Neural crest cell (in vitro differentiated cells): ENCODE measurements around the gene MYL3. TPM values are rescaled to one million over a fixed set of nuclear protein-coding genes. Genes with fewer than 3 reads are reported as not detected.

Experiments used
- DNase-seq: peaks from one replicate; pipeline ENCODE4 v3.0.0; 2021; ENCODE audit warnings: low read depth, mixed read lengths, low spot score
- H3K27ac Mint-ChIP-seq: one replicate; pipeline ENCODE4 v1.8.0; 2021; ENCODE audit warnings: mild to moderate bottlenecking, mixed read lengths; ENCODE audit not compliant: unreplicated experiment
- H3K27me3 Mint-ChIP-seq: 2 replicates; pipeline ENCODE4 v1.8.0; 2021; ENCODE audit warnings: low read depth, mild to moderate bottlenecking, mixed read lengths
- H3K36me3 Mint-ChIP-seq: 2 replicates; pipeline ENCODE4 v1.8.0; 2021; ENCODE audit warnings: low read depth, mild to moderate bottlenecking, mixed read lengths
- H3K4me1 Mint-ChIP-seq: 2 replicates; pipeline ENCODE4 v1.8.0; 2021; ENCODE audit warnings: mixed read lengths
- H3K4me3 Mint-ChIP-seq: one replicate; pipeline ENCODE4 v1.8.0; 2021; ENCODE audit warnings: mild to moderate bottlenecking, mixed read lengths
- H3K9me3 Mint-ChIP-seq: 2 replicates; pipeline ENCODE4 v1.8.0; 2021; ENCODE audit warnings: mixed read lengths
- CTCF ChIP-seq: fragments of 200-600 bp; sonication (generic); conservative IDR thresholded peaks from 2 replicates; pipeline ENCODE4 v1.5.0; 2021; ENCODE audit warnings: antibody characterized with exemption, mild to moderate bottlenecking
- total RNA-seq: library from RNA; stranded (reverse); gene quantifications from 2 replicates; pipeline ENCODE4 v1.2.1, GENCODE V29; 2021

MYL3 gene
- total RNA-seq, 1 donor from 2014 or later: not detected

- Mint-ChIP-seq H3K9me3 (no peaks in the 10 kb centered on the region), H3K36me3 (no peaks in the 10 kb centered on the region), H3K4me1 (peaks cover 15% of the 10 kb centered on the region), H3K27me3 (no peaks in the 10 kb centered on the region), H3K27ac (no peak overlapping the region), H3K4me3 (no peak overlapping the region)
- no peak for DNase-seq
- TF ChIP-seq CTCF: no peak
Observed at GRCh38 chr3:46859001-46859710, 4.1 kb downstream of the MYL3 start.

GRCh38 chr3:46858456-46858855 is 4.8 kb downstream of the MYL3 start:
- H3K9me3 Mint-ChIP-seq: no peaks in the 10 kb centered on the region
- no peak overlapping the region for H3K4me3 Mint-ChIP-seq
- no peak for TF ChIP-seq CTCF
- H3K4me1 Mint-ChIP-seq: peaks cover 9% of the 10 kb centered on the region
- no peaks in the 10 kb centered on the region for H3K27me3 Mint-ChIP-seq
- no peak overlapping the region for H3K27ac Mint-ChIP-seq
- no peak for DNase-seq
- H3K36me3 Mint-ChIP-seq: no peaks in the 10 kb centered on the region

- no peaks in the 10 kb centered on the region for H3K36me3 Mint-ChIP-seq
Observed at GRCh38 chr3:46857485-46858341, 5.5 kb downstream of the MYL3 start.

GRCh38 chr3:46856576-46857471 is 6.4 kb downstream of the MYL3 start:
- H3K36me3 Mint-ChIP-seq: no peaks in the 10 kb centered on the region

More at GRCh38 chr3:46857485-46858341, 5.5 kb downstream of the MYL3 start:
- H3K4me1 Mint-ChIP-seq: peaks cover 9% of the 10 kb centered on the region
- no peaks in the 10 kb centered on the region for H3K9me3 Mint-ChIP-seq
- H3K4me3 Mint-ChIP-seq: no peak overlapping the region
- H3K27ac Mint-ChIP-seq: no peak overlapping the region
- no peak for TF ChIP-seq CTCF
- no peak for DNase-seq
- no peaks in the 10 kb centered on the region for H3K27me3 Mint-ChIP-seq

More at GRCh38 chr3:46856576-46857471, 6.4 kb downstream of the MYL3 start:
- no peak for TF ChIP-seq CTCF
- no peak for DNase-seq
- Mint-ChIP-seq H3K4me3 (no peak overlapping the region), H3K9me3 (no peaks in the 10 kb centered on the region), H3K27me3 (no peaks in the 10 kb centered on the region), H3K27ac (peak overlapping the region; percentile 62), H3K4me1 (peaks cover 9% of the 10 kb centered on the region)
